Hematopoietic multipotent progenitor cell treated with erythropoietin and hydrocortisone succinate and interleukin-3 and kit ligand, for 6 days (in vitro differentiated cells): Measurements from ENCODE around the gene SAMD14.

Source experiments
- DNase-seq: peaks from one replicate; pipeline ENCODE4 v3.0.0-alpha.2; 2015

The SAMD14 gene

GRCh38 chr17:50165066-50165465 is 35.1 kb upstream of the SAMD14 start:
- no peak for DNase-seq

DNA sequence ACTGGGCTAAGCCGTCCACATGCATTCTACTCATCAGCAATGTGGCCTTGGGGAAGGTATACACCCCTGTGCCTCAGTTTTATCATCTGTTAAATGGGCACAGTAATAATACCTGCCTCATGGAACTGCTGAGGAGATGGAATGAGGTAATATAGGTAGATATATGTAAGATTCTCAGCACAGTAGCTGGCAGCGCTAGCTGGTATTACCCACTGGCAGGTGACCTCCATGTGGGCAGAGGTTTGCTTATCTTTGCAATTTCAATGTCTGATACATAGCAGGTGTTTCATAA is 34.7 kb upstream of the SAMD14 start:
- no peak for DNase-seq

DNA sequence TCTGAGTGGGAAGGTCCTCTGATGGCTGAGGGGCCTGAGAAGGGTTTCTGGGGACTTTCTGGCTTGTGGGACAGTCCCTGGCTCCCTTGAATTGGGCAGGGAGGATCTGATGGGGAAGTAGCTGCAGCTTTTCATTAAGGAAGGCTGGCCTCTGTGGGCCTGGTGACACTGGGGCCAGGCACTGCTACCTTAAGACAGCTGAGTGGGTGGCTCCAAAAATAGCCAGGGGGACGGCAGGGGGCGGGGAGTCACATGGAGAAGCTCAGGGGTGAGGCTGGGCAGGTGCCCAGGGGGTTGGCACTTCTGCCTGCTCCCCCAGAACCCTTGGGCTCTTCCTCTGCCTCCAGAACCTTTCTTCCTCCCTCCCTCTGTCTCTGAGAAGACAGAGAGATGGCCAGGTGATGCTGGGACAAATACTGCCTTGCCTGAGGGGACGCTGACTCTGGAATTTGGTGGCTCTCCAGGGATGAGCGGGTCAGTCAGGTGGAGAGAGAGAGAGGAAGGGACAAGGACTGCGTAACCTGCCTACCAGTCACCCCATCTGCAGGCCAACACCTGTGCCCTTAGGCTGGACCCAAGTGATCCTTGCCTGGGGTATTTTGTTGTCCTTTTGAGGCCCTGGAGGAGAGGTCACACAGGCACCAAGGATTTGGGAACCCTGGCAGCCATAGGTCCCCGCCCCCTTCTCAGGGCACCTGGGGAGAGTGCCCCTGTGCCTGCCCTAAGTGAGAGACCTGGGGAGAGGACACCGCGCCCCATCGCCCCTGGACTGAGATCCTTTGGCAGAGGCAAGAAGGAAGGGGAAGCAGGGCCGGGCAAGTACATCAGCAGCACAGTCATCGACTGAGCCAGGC is 34.1 kb upstream of the SAMD14 start:
- no peak for DNase-seq

- DNase-seq = no peak
Observed at GRCh38 chr17:50162466-50163254, 32.7 kb upstream of the SAMD14 start.

DNA sequence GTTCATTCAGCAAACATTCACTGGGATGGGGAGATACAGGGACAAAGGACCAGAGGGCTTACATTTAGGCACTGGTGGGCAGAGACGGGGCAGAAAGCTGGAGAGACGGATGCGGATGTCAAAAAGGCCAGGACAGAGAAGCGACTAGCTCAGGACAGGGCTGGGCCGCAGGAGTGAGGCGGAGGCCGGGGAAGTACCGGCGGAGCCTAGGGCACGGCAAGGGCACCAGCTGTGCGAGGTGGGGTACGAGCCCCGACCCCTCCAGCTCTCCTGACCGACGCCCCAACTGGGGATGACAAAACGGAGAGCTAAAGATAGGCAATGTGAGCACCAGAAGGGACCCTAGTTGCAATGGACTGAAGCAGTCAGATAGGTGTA is 31.9 kb upstream of the SAMD14 start:
- no peak for DNase-seq

- peak; percentile 93 for DNase-seq
Observed at GRCh38 chr17:50161023-50161910, 31.3 kb upstream of the SAMD14 start.

DNA sequence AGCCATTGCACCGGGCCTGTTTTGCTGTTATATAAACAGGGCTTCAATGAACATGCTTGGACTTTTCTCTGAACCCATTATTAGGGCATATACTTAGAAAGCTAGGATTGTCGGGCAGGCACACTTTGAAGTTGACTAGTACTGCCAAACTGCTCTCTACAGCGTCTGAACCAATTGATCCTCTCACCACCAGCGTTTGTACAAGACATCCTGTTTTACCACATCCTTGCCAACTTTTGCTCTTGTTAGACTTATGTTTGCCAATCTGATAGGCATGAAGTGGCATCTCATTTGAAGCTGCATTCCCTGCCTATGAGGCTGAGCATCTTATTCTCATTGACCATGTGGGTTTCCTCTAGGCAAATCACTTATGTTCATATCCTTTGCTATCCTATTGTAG is 27.9 kb upstream of the SAMD14 start:
- no peak for DNase-seq

- peak; percentile 71 for DNase-seq
Observed at GRCh38 chr17:50155115-50155819, 25.3 kb upstream of the SAMD14 start.

DNA sequence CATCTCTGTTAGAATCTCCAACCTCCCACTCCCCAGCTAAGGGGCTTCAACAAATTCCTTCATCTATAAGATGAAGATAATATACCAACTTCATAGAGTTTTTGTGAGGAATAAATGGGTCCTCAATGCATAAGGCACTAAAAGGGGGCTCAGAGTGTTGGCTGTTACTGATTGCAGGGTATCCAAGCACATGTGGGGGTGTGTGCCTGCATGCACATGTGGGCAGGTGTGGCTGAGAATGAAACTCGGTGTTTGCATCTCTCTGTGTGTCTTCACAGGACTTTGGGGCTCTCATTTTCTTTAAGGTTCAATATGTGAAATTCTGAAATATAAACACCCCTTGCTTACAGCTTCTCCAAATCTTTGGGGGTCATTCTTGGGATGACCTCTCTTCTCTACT is 24.6 kb upstream of the SAMD14 start:
- DNase-seq = no peak

GRCh38 chr17:50153650-50154575 is 24.0 kb upstream of the SAMD14 start:
- peak; percentile 97 for DNase-seq

DNA sequence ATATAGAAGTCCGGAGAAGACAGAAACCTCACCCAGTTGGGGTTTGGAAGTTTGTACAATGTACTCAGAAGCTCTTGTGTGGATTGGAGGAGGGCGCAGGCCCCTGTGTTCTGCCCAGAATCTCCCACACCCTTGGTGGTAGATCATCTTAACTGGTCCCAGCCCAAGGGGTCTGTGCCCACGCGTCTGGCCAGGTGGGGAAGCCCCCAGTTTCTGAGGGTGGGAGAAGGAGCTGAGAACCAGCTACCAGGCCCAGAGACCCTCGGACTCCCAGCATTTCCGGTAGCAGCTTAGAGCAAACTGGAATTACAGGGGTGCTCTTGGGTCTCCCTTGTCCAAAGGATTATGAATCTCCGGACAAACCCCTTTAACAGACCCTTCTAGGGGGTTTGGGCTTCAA is 22.8 kb upstream of the SAMD14 start:
- no peak for DNase-seq

DNA sequence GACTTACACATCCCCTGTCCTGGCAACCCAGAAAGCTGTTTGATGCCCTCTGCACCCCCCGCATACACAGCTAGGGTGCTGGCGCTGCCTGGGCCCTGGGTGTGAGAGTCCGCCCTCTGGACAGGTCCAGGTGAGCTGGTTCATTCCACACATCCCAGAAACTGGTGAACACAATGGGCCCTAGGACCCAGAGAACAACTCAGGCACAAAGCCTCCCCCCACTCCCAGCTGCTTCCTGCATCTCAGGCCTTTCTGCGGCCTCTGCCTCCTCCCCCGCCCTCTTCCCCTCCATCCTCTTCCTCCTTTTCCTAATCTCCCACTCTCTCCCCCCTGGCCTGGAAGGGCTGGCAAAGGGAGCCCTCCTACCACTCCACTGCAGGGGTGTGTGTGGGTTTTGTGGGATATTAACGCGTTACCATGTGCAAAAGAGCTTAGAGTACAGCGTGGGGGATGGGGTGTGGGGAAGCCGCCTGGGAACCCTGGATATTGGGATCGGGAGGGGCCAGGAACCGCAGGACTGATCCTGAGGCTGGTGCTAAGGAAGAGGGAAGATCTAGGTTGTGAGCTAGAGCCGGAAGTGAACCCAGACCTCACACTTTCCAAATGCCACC is 22.1 kb upstream of the SAMD14 start:
- peak; percentile 91 for DNase-seq

DNA sequence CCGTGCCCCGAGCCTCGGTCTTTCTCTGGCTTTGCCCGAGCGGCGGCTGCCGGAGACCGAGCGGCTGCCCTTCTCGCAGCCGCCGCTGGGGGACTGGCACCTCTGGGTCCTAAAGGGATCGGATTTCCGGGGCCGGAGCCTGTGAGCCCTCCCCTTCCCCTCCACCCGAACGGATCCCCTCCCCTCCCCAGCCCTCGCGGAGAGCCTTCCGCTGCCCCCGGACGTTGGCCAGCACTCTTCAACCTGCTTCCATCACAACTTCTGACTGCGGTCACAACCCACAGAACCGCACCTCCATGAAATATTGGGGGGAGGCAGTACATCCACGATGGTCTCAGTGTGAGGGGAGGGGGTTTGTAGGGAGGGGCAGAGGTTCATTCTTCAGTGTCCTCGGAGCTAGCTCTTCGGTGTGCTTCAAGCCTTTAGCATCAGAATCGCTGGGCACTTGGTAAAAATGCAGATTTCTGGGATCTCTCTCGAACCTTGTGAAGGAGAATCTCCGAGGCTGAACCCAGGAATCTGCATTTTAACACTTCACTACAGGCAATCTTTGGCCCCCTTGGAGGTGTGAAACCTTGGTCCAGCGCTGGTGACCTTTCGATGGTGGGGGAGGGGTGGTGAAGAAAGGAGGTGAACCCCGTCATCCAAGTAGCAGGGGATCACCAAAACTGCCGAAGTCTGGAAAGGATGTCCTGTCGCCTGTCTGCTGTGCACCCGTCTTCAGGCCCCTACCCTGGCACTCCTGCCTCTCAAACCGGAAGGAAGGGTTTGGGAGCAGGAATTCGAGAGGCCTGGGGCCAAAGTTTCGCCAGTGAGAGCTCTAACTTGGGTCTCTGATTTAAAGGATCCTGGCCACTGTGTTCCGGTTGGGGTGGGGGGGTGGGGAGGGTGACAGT is 21.3 kb upstream of the SAMD14 start:
- DNase-seq = peak; percentile 96

DNA sequence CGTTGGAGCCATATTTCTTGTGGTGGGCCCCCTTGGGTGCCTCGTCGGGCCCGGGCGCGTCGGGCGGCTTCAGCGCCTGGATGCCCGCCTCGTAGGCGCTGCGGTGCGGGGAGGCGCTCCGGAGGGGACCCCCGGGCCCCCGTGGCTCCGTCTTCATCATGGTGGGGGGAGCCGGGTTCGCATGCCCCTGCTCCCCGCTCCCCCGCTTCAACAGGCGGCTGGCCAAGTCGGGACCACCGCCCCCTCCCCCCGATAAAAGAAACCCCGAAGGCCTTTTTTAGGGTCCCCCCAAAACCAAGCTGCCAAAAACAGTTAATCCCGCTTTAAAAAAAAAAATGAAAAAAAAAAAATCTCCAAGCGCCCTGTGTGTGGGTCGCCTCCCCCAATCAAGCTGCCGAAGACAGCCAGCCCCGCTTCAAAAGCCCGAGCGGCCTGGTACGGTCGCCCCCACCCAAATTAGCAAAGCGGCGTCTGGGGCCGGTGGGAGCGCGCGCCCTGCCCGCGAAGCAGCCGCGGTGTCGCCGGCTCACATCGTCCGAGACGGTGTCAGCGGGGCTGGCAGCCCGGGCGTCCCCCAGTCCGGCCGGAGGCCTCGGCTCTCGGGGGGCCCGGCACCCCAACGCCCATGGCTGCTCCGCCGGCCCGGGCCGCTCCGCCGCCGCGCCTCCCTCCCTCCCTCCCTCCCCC is 20.5 kb upstream of the SAMD14 start, which contains the start of gene PPP1R9B:
PPP1R9B (minus strand) TSS at position 324 of the 687 bp plus-strand sequence; CDS start at position 160, 164 bp downstream.
- DNase-seq = no peak

DNA sequence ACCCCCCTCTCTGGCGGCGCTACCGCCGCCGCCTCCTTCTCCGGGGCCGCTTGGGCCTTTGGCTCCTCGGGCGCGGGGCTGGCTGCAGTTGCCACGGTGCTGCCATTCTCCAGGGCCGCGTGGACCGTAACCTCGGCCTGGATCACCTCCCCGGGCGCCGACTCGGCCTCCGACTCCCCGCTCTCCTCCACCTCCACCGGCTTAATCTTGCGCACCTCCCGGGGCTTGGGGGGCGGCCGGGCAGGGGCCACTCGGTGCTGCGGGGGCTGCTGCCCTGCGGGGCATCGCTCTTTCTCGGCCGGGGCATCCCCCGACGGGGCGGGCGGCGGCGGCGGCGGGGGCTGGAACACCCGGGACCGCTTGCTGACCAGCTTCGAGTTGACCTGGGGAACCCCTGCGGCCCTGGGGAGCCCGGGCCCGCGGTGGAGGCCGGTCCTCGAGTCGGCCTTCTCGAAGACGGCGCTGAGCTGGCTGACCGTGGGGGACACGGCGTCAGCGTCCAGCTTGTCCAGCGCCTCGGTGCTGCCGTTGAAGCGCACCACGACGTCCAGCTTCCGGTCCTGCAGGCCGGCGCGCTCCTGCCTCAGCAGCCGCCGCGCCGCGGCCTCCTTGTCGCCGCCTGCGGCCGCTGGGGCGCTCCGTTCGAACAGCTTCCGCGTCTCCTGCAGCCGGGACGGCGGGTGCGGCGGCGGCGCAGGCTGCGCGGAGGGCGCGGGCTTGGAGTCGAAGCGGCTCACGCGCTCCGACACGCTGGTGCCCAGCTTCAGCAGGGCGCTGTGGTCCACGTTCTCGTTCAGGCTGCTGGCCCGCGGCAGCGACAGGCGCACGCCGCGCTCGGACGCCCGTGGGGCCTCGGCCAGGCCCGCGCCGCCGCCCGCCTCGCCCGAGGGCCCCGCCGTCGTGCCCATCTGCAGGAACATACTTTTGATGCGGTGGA is 19.7 kb upstream of the SAMD14 start:
- peak; percentile 74 for DNase-seq

DNA sequence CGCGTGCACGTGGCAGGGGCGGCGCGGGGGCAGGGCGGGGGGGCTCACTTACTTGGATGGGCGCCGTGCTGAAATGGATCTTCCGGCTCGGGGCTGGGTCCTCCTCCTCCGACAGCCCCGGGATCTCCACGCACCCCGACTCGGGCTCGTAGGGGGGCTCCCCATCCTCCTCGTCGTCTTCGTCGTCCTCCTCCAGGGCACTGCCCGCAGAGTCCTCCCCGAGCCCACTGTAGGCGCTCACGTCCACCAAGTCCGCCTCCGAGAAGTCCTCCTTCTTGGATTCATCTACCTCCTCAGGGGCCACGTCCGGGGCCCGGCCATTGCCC is 19.1 kb upstream of the SAMD14 start:
- DNase-seq = no peak

- peak; percentile 67 for DNase-seq
Observed at GRCh38 chr17:50148226-50149090, 18.5 kb upstream of the SAMD14 start.
